ENCODE data around the gene CNPY1. TPM values are rescaled to one million over a fixed set of nuclear protein-coding genes. Genes with fewer than 3 reads are reported as not detected.

Gene CNPY1
- total RNA-seq, 1 donor from 2014 or later: not detected

GRCh38 chr7:155517452-155517851 is 28.9 kb downstream of the CNPY1 start:
- Mint-ChIP-seq H3K27ac (ENCODE audit: unreplicated experiment) (no peak overlapping the region), H3K4me3 (ENCODE audit: unreplicated experiment) (no peak overlapping the region), H3K9me3 (ENCODE audit: unreplicated experiment) (no peaks in the 10 kb centered on the region), H3K27me3 (ENCODE audit: unreplicated experiment) (peaks cover 15% of the 10 kb centered on the region), H3K4me1 (ENCODE audit: unreplicated experiment) (peaks cover 10% of the 10 kb centered on the region), H3K36me3 (ENCODE audit: low read depth, unreplicated experiment) (no peaks in the 10 kb centered on the region)
- no peak for DNase-seq (ENCODE audit: low spot score)
- no peak for TF ChIP-seq CTCF (IDR thresholded peaks at IDR 0.05; ENCODE audit: unreplicated experiment)

- no peak for DNase-seq (ENCODE audit: low spot score)
- H3K4me1 Mint-ChIP-seq (ENCODE audit: unreplicated experiment): peaks cover 16% of the 10 kb centered on the region
- no peak for TF ChIP-seq CTCF (IDR thresholded peaks at IDR 0.05; ENCODE audit: unreplicated experiment)
- no peaks in the 10 kb centered on the region for H3K36me3 Mint-ChIP-seq (ENCODE audit: low read depth, unreplicated experiment)
- H3K27ac Mint-ChIP-seq (ENCODE audit: unreplicated experiment): no peak overlapping the region
- H3K4me3 Mint-ChIP-seq (ENCODE audit: unreplicated experiment): no peak overlapping the region
- no peaks in the 10 kb centered on the region for H3K9me3 Mint-ChIP-seq (ENCODE audit: unreplicated experiment)
- peaks cover 15% of the 10 kb centered on the region for H3K27me3 Mint-ChIP-seq (ENCODE audit: unreplicated experiment)
Measured at GRCh38 chr7:155516466-155516865, 29.9 kb downstream of the CNPY1 start.

GRCh38 chr7:155515318-155515717 is 31.0 kb downstream of the CNPY1 start:
- TF ChIP-seq CTCF (IDR thresholded peaks at IDR 0.05; ENCODE audit: unreplicated experiment): no peak
- H3K27ac Mint-ChIP-seq (ENCODE audit: unreplicated experiment): no peak overlapping the region
- H3K27me3 Mint-ChIP-seq (ENCODE audit: unreplicated experiment): peaks cover 18% of the 10 kb centered on the region
- peaks cover 20% of the 10 kb centered on the region for H3K4me1 Mint-ChIP-seq (ENCODE audit: unreplicated experiment)
- no peak for DNase-seq (ENCODE audit: low spot score)
- no peaks in the 10 kb centered on the region for H3K9me3 Mint-ChIP-seq (ENCODE audit: unreplicated experiment)
- no peaks in the 10 kb centered on the region for H3K36me3 Mint-ChIP-seq (ENCODE audit: low read depth, unreplicated experiment)
- no peak overlapping the region for H3K4me3 Mint-ChIP-seq (ENCODE audit: unreplicated experiment)

- no peak for DNase-seq (ENCODE audit: low spot score)
- Mint-ChIP-seq H3K27me3 (ENCODE audit: unreplicated experiment) (peaks cover 18% of the 10 kb centered on the region), H3K4me3 (ENCODE audit: unreplicated experiment) (no peak overlapping the region), H3K4me1 (ENCODE audit: unreplicated experiment) (peaks cover 25% of the 10 kb centered on the region), H3K27ac (ENCODE audit: unreplicated experiment) (no peak overlapping the region), H3K36me3 (ENCODE audit: low read depth, unreplicated experiment) (no peaks in the 10 kb centered on the region), H3K9me3 (ENCODE audit: unreplicated experiment) (no peaks in the 10 kb centered on the region)
- no peak for TF ChIP-seq CTCF (IDR thresholded peaks at IDR 0.05; ENCODE audit: unreplicated experiment)
Measured at GRCh38 chr7:155514296-155514695, 32.1 kb downstream of the CNPY1 start.

GRCh38 chr7:155513543-155514285 is 32.6 kb downstream of the CNPY1 start:
- TF ChIP-seq CTCF (IDR thresholded peaks at IDR 0.05; ENCODE audit: unreplicated experiment): no peak

More at GRCh38 chr7:155513543-155514285, 32.6 kb downstream of the CNPY1 start:
- no peak overlapping the region for H3K27ac Mint-ChIP-seq (ENCODE audit: unreplicated experiment)
- no peak overlapping the region for H3K4me3 Mint-ChIP-seq (ENCODE audit: unreplicated experiment)
- no peaks in the 10 kb centered on the region for H3K9me3 Mint-ChIP-seq (ENCODE audit: unreplicated experiment)
- H3K4me1 Mint-ChIP-seq (ENCODE audit: unreplicated experiment): peaks cover 30% of the 10 kb centered on the region
- peaks cover 24% of the 10 kb centered on the region for H3K27me3 Mint-ChIP-seq (ENCODE audit: unreplicated experiment)
- no peak for DNase-seq (ENCODE audit: low spot score)
- H3K36me3 Mint-ChIP-seq (ENCODE audit: low read depth, unreplicated experiment): no peaks in the 10 kb centered on the region
